Bronchial epithelial cell (primary cell): ENCODE data around the gene RAPGEF6. TPM values are rescaled to one million over a fixed set of nuclear protein-coding genes. Genes with fewer than 3 reads are reported as not detected.

Experiments
- DNase-seq: peaks from one replicate; pipeline ENCODE4 v3.0.0-alpha.2; 2010; ENCODE audit warnings: low read depth
- FAIRE-seq: peaks from 2 replicates; lab custom pipeline; 2011; peaks lifted over from hg19 to GRCh38; lab: Jason Lieb, UNC
- H3K27me3 ChIP-seq: 2 replicates; pipeline ENCODE4 v1.5.1; 2011; ENCODE audit warnings: low read length; ENCODE audit not compliant: control insufficient read depth, insufficient read depth
- H3K36me3 ChIP-seq: 2 replicates; pipeline ENCODE4 v1.5.1; 2011; ENCODE audit warnings: low read length; ENCODE audit not compliant: control insufficient read depth, insufficient read depth
- H3K4me3 ChIP-seq: 2 replicates; pipeline ENCODE4 v1.5.1; 2011; ENCODE audit warnings: mild to moderate bottlenecking, low read depth, low read length, control low read depth
- total RNA-seq: library from RNA; depleted of rRNA; stranded (reverse); fragments of >200 nt; gene quantifications from 2 replicates; pipeline ENCODE4 v1.2.1, GENCODE V29; 2014
- TF ChIP-seq, protein P1 (sequence below): IDR thresholded peaks from 2 replicates; pipeline ENCODE4 v1.5.1; 2011; ENCODE audit warnings: mild to moderate bottlenecking, moderate library complexity, low read length, control low read depth, inconsistent platforms; ENCODE audit not compliant: insufficient read depth, severe bottlenecking

RAPGEF6 gene
- total RNA-seq, 1 donor from 2014 or later: 14.2 TPM

DNA sequence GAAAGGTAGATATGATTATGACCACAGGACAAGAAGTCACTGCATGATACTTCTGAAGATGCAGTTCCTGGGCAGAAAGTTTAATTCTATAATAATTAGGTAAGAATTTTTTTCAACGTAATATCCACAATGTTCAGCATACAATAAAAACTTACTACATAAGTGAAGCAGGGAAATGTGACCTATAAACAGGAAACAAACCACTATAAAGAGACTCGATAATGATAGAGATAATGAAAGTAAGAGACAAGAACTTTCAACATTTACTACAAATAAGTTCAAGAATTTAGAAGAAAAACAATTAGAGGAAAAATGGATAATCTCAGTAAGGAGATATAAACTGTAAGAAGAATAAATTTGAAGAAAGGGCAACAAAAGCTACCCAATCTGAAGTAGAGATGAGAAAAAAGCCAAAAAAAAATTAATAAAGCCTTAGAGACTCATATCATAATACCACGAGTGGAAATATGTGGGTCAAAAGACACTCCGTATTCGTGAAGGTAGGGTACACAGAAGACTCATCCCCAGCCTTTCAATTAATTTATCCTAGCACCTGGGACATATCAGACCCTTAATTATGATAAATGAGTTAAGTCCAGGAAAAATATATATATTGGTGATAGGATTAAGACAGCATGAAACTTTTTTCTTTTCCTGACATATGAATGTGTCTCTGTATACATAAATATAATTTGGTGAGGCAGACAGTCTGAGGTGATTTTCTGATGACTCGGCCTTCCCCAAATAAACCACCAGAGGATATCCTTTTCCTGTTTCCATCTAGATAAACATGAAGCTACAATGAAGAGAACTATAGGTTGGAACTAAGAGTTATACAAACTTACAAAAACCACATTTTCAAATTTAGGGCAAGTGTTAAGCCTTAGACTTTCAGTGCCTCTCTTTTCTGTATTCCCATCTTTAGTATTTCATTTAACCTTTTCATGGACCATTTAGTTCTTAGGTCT is 120.4 kb downstream of the RAPGEF6 start:
- H3K27me3 ChIP-seq: no peaks in the 10 kb centered on the region
- TF ChIP-seq, protein P1, sequence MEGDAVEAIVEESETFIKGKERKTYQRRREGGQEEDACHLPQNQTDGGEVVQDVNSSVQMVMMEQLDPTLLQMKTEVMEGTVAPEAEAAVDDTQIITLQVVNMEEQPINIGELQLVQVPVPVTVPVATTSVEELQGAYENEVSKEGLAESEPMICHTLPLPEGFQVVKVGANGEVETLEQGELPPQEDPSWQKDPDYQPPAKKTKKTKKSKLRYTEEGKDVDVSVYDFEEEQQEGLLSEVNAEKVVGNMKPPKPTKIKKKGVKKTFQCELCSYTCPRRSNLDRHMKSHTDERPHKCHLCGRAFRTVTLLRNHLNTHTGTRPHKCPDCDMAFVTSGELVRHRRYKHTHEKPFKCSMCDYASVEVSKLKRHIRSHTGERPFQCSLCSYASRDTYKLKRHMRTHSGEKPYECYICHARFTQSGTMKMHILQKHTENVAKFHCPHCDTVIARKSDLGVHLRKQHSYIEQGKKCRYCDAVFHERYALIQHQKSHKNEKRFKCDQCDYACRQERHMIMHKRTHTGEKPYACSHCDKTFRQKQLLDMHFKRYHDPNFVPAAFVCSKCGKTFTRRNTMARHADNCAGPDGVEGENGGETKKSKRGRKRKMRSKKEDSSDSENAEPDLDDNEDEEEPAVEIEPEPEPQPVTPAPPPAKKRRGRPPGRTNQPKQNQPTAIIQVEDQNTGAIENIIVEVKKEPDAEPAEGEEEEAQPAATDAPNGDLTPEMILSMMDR: no peak
- H3K36me3 ChIP-seq: peaks cover 2% of the 10 kb centered on the region
- DNase-seq (peak; percentile 44), FAIRE-seq (no peak)
- H3K4me3 ChIP-seq: no peak overlapping the region

DNA sequence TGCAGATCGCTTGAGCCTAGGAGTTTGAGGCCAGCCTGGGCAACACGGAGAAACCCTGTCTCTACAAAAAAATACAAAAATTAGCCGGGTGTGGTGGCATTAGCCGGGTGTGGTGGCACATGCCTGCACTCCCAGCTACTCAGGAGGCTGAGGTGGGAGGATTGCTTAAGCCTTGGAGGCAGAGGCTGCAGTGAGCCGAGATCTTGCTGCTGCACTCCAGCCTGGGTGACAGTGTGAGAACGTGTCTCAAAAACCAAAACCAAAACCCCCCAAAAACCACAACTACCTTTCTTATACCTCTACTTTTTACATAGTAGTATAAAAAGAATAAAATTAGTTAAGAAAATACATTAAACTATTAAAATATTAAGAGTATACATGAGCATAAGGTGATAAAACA is 121.2 kb downstream of the RAPGEF6 start:
- no peak for DNase-seq
- Histone ChIP-seq H3K36me3 (peaks cover 1% of the 10 kb centered on the region), H3K4me3 (no peak overlapping the region), H3K27me3 (no peaks in the 10 kb centered on the region)
- no peak for FAIRE-seq
- TF ChIP-seq, protein P1: no peak

DNA sequence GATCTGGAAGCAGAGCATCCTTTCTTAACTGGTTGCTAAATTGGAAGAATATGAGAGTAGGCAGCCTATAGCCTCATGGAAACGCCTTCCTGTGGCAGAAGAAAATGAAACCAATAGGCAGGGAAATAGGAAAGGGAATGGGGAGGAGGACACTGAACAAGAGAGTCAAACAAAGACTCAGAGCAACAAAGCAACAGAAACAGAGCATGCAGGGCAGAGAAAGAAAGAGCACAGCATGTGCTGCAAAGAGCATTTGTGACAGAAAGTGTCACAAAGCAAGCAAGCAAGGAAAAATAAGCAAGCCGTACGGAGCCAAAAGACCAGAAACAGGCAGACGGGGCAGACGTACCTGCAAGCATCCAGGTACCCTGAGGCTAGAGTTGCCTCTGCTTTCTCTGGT is 123.1 kb downstream of the RAPGEF6 start:
- Histone ChIP-seq H3K36me3 (peaks cover 1% of the 10 kb centered on the region), H3K4me3 (no peak overlapping the region), H3K27me3 (no peaks in the 10 kb centered on the region)
- FAIRE-seq (no peak), DNase-seq (no peak)
- TF ChIP-seq, protein P1: no peak

DNA sequence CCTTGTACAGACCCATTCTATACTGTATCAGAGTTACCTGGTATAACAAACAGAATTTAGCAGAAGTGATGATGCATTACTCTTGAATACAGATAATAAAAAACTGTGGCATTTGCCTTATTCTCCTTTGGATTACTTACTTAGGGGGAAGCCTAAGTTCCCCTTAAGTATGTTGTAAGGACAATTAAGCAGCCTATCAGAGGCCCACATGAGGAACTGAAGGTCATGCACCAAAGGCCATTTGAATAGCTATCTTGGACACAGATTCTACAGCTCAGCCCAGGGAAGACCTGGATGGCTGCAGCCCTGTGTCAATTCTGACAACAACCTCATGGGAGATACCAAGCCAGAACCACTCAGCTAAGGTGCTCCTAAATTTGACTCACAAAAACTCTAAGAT is 125.2 kb downstream of the RAPGEF6 start:
- Histone ChIP-seq H3K27me3 (no peaks in the 10 kb centered on the region), H3K36me3 (peaks cover 2% of the 10 kb centered on the region), H3K4me3 (no peak overlapping the region)
- TF ChIP-seq, protein P1: no peak
- no peak for FAIRE-seq
- no peak for DNase-seq

DNA sequence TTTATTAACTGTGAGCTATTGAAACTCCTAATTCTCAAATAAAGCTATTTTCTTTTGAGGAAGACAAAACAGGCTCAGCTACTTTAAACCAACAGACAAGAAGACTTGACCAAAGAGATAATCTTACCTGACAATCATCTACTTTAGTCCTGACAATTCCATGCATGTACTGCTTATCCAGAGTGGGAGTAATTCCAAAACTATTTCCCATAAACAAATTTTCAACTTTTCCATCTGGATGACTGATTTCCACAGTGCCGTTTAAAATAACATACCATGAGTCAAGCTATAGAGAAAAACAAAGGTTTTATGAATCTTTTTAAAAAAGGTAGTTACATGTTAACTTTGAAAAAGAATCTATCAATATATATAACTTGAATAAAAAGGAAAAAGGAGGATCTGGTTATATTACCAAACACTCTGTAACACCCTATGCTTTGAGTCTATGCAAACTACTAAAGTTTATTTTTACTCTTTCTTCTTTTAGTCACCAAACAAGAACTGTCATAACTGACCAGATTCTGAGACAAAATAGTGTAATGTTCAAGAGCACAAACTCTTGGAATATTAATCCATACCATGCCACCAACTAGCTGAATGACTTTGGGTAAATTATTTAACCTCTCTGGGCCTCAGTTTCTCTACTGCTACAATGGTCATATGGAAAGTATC is 129.7 kb downstream of the RAPGEF6 start:
- no peak for FAIRE-seq
- TF ChIP-seq, protein P1: no peak
- no peak overlapping the region for H3K4me3 ChIP-seq
- DNase-seq: no peak
- H3K36me3 ChIP-seq: peaks cover 2% of the 10 kb centered on the region
- no peaks in the 10 kb centered on the region for H3K27me3 ChIP-seq
